Naive thymus-derived CD8-positive, alpha-beta T cell (primary cell): ENCODE results near the gene TAP2. TPM values are rescaled to one million over a fixed set of nuclear protein-coding genes. Genes with fewer than 3 reads are reported as not detected.
A peak's percentile ranks its signal among the peaks of the same experiment; 100 is the strongest.
"Not testable (repeated sequence)": the region's sequence is repeated elsewhere in the genome, so short reads cannot be mapped to it uniquely, and the experiment has no call there.

ENCODE experiments used
- ATAC-seq, 2 donors: fragments of 150-1000 bp; cut with Tn5 transposase in 1 of 2; sonication (Bioruptor Pico), chemical (Tn5 transposase) in 1 of 2; 1 replicate in 1 of 2; 2 replicates in 1 of 2; pipeline ENCODE4 v1.10.0; 2021; ENCODE audit warnings: mild to moderate bottlenecking in 2 of 2, moderate library complexity in 2 of 2
- POLR2A ChIA-PET: fragments of 350-600 bp; sonication (Branson Sonifier 250); formaldehyde crosslinking; loops from one replicate; lab custom pipeline; 2021; ENCODE audit warnings: antibody characterized with exemption; lab: Charles Lee
- DNase-seq, 10 donors: peaks; one replicate each; pipeline versions ENCODE4 v3.0.0 to v3.0.0-alpha.2; 2020 to 2022
- H3K27ac Mint-ChIP-seq, 10 donors: one replicate each; pipeline ENCODE4 v1.8.0; 2020 to 2022; ENCODE audit warnings: mild to moderate bottlenecking in 10 of 10, mixed read lengths in 10 of 10, moderate library complexity in 4 of 10, inconsistent platforms in 1 of 10
- H3K27me3 Mint-ChIP-seq, 5 donors: one replicate each; pipeline ENCODE4 v1.8.0; 2021 to 2022; ENCODE audit warnings: mixed read lengths in 5 of 5
- H3K36me3 Mint-ChIP-seq, 3 donors: one replicate each; pipeline ENCODE4 v1.8.0; 2020 to 2022; ENCODE audit warnings: mixed read lengths in 3 of 3, mild to moderate bottlenecking in 2 of 3, inconsistent platforms in 1 of 3
- H3K4me1 Mint-ChIP-seq, 4 donors: one replicate each; pipeline ENCODE4 v1.8.0; 2021 to 2022; ENCODE audit warnings: mixed read lengths in 4 of 4
- H3K4me3 Mint-ChIP-seq, 10 donors: one replicate each; pipeline ENCODE4 v1.8.0; 2020 to 2022; ENCODE audit warnings: mild to moderate bottlenecking in 10 of 10, mixed read lengths in 10 of 10, moderate library complexity in 6 of 10, inconsistent platforms in 1 of 10
- H3K9me3 Mint-ChIP-seq, 9 donors: one replicate each; pipeline ENCODE4 v1.8.0; 2020 to 2022; ENCODE audit warnings: mixed read lengths in 9 of 9, mild to moderate bottlenecking in 3 of 9, inconsistent platforms in 1 of 9, moderate library complexity in 1 of 9
- polyA plus RNA-seq, 3 donors: library from polyadenylated mRNA; unstranded; fragments of 300-500 nt; fragmentation: Illumina TruSeq; gene quantifications; one replicate each; pipeline ENCODE4 v1.2.3, GENCODE V29; 2021
- total RNA-seq, 8 experiments: library from RNA in 2 of 8; stranded (reverse) in 2 of 8; gene quantifications; one replicate each; pipeline ENCODE4 v1.2.3 and lab custom pipeline; 2021 to 2026

TAP2 gene
- total RNA-seq (100 to 1,000 TPM in 1 of 2 experiments, 10 to 100 TPM in 1; 96.2 to 117 TPM), polyA plus RNA-seq (10 to 100 TPM; 24.2 to 36.6 (median 25.3) TPM), total RNA-seq (lab: John Stamatoyannopoulos, UW) (76.2 to 162 (median 120) reads per million in 6 experiments)

DNA sequence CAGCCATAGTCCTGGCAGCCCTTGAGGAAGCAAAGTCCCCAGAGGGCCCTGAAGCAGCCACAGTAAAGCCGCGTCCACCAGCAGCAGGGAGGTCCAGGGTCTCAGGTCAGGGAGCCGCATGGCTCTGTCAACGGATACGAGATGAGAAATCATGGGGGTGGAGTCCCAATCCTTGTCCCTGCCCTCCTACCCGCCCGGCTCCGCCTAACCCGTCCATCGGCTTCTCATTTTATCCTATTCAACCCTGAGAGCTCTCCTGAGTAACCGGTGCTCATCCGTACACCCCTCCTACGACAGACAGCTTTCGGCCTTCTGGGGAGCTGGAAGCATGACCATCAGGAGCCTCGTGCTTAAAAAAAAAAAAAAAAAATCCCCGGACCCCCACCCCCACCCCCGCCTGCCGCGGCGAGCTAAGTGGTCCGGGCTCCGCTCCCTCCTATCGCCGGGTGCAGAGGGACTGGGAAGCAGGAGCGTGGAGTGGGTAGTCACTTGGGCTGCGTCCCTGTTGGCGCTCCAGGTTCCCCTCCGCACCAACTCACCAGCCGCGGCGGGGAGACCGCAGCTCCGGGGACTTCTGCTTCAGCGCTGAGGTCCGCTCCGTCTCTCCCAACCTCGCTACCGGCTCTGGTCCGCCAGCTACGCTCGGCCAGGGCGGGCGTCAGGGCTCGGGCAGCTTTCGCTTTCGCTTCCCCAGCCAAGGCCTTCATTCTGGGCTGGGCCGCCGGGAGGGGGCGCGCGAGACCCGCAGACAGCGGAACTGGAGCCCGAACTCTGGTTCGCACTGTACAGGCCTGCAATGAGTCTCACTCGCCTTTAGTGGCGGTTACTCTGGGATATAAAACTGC lies at the start of gene TAP2:
Gene TAP2, minus strand, starts transcription at position 626 of the 845 bp plus-strand sequence. Its CDS starts 506 bp downstream, at position 120.
- Mint-ChIP-seq H3K36me3 (peaks cover 13 to 71% (median 21%) of the 10 kb centered on the region in 3 donors), H3K9me3 (no peaks in the 10 kb centered on the region), H3K27ac (peak within 1 kb of the TSS; percentile 84 to 100 (median 98)), H3K4me1 (peaks cover 46 to 92% (median 89%) of the 10 kb centered on the region in 4 donors), H3K4me3 (peak within 1 kb of the TSS; percentile 75 to 99 (median 94)), H3K27me3 (no peaks in the 10 kb centered on the region)
- peak; percentile 87 to 93 for ATAC-seq
- POLR2A ChIA-PET, result interaction anchor here (0.6 to 10.6 kb wide), 21 partner anchors 8 to 1307 kb away, joined by 3 to 743 read pairs (median 5); partner anchors contain the start of genes BRD2, GRM4, HLA-DOB and PSMB9
- DNase-seq, result peak; percentile 92 to 99 (median 97)

DNA sequence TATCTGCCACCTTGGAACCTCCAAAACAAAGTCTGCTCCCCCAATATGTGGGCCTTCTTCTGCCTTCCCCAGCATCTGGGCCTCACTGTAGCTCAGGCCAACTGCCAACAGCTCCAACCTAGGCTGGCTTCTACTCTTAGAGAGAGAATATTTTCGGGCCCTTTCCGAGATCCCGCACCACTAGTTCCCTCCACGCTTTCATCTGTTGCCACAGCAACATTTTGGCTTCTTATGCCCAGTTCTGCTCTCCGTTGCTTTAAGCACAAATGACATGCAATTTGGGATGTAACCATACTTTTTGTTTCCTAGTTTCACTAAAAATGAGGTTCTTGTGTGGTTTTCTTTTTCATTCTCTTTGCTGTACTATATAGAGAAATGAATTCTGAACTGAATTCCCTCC lies 49.1 kb upstream of the TAP2 start:
- no peaks in the 10 kb centered on the region for H3K9me3 Mint-ChIP-seq
- H3K27ac Mint-ChIP-seq, result no peak overlapping the region
- POLR2A ChIA-PET, result no interaction called here
- H3K4me3 Mint-ChIP-seq, result no peak overlapping the region
- ATAC-seq, result no peak
- H3K4me1 Mint-ChIP-seq, result peaks cover 0 to 10% (median 1%) of the 10 kb centered on the region in 4 donors
- no peaks in the 10 kb centered on the region for H3K36me3 Mint-ChIP-seq
- DNase-seq, result no peak
- H3K27me3 Mint-ChIP-seq, result no peaks in the 10 kb centered on the region

DNA sequence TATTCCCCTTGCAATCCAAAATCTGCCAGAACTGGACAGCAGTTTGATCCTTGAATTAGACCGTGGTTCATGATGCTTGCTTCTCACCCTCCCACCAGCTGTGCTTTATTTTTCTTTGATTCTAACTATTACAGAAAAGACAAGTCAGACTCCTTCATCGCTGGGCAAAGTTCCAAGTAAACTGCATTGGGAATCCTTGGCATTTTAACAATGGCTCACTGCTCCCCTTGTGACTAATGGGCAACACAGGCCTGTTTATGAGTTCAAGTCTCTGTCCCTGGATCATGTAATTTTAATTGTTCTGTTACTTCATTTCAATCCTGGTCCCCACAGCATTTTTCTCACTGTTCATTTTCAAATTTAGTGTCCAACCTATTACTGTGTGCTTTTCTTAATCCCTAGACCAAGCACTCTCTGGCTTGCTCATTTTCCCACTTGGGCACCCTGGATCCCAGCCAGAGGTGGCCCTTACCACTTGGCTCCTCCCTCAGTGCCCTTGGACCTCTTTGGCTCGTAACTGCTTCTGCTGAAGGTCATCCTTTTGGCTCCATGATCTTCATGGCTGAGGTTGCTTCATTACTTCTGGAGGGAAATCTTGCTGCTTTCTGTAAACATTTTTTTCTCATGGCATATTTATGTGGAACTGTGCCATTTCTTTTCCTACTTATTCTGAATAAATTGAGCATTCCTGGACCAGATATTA lies 48.3 kb upstream of the TAP2 start:
- Mint-ChIP-seq H3K9me3 (no peaks in the 10 kb centered on the region), H3K4me1 (peaks cover 0 to 8% (median 2%) of the 10 kb centered on the region in 4 donors), H3K4me3 (no peak overlapping the region), H3K27me3 (no peaks in the 10 kb centered on the region), H3K27ac (peak overlapping the region in 3 of 10 donors; percentile 2 to 47 (median 19)), H3K36me3 (no peaks in the 10 kb centered on the region)
- DNase-seq (no peak), ATAC-seq (no peak)
- POLR2A ChIA-PET, result interaction anchor here (1.3 to 2.3 kb wide), 3 partner anchors 7 to 98 kb away, joined by 6 to 10 read pairs (median 7); no protein-coding TSS in a partner anchor

DNA sequence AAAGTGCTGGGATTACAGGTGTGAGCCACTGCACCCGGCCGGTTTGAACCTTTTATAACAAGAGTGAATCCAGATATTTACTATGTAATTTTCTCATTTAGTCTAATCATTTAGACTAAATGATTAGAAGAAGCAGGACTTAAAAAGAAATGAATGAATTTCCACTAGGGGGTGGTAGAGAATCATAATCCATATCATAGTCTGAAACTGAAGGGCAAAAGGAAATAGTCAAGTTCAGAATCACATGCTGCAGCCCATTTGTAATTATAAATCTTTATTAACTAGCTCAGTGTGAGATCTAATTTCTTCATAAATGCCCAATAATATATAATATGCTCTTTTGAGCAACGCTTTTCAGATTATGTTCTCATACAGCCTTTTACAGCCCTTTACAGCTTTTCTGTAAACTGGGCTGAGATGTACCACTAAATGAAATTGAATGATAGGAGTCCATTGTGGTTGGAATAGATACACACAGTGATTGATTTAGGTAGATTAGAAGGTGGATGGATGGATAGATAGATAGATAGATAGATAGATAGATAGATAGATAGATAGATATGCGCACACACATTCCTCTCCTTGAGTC lies 47.3 kb upstream of the TAP2 start:
- POLR2A ChIA-PET, result interaction anchor here (0.6 to 2.3 kb wide), 4 partner anchors 8 to 362 kb away, joined by 3 to 10 read pairs (median 6); no protein-coding TSS in a partner anchor
- H3K9me3 Mint-ChIP-seq, result no peaks in the 10 kb centered on the region
- no peaks in the 10 kb centered on the region for H3K27me3 Mint-ChIP-seq
- H3K27ac Mint-ChIP-seq, result peak overlapping the region in 1 of 10 donors; percentile 58
- DNase-seq (peak in 3 of 10 donors; percentile 74 to 78 (median 76)), ATAC-seq (peak; percentile 61 to 67)
- H3K36me3 Mint-ChIP-seq, result peaks cover 0 to 8% (median 1%) of the 10 kb centered on the region in 3 donors
- no peak overlapping the region for H3K4me3 Mint-ChIP-seq
- H3K4me1 Mint-ChIP-seq, result peaks cover 0 to 5% (median 2%) of the 10 kb centered on the region in 4 donors

DNA sequence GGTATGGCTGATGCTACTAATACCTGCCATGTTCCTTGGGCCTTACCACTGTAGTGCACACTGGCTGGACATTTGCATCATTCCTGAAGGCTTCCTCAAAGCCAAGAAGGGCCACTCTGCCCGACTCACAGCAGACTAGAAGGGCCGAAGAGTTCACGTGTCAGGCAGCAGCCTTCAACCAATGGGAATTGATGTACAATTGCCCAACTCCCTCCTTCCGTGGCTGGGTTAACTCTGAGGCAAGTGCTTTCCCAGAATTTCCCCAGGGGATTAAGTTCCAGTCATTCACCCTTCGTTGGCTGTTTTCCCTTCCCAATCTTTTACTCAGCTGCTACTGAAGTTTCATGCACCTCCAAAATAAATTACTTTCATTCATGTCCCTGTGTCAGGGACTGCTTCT lies 45.2 kb upstream of the TAP2 start:
- Mint-ChIP-seq H3K4me3 (no peak overlapping the region), H3K4me1 (peaks cover 0 to 5% (median 2%) of the 10 kb centered on the region in 4 donors), H3K36me3 (peaks cover 5 to 25% (median 13%) of the 10 kb centered on the region in 3 donors), H3K9me3 (no peaks in the 10 kb centered on the region), H3K27ac (no peak overlapping the region), H3K27me3 (peaks cover 0 to 3% (median 0%) of the 10 kb centered on the region in 5 donors)
- POLR2A ChIA-PET, result interaction anchor here (0.9 kb wide), 2 partner anchors 76 to 105 kb away, joined by 3 read pairs; no protein-coding TSS in a partner anchor
- DNase-seq, result no peak
- ATAC-seq, result no peak

DNA sequence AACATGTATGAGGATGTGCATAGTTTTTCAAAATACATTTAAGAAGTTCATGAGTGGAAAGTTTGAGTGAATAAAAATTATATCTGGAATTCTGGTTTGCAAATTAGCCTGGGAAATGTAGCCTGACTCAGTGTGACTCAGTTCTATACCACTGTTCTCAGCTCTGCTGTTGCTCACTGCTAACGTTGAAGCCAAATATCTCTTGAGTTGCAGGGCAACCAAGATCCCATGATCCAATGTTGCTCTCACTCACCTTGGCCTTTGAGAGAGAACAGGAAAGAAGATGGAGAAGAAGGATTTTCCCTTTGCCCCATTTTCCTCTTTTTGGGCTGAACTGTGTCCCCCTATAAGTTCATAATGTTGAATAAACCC lies 44.3 kb upstream of the TAP2 start:
- Mint-ChIP-seq H3K4me1 (peaks cover 0 to 5% (median 2%) of the 10 kb centered on the region in 4 donors), H3K27me3 (peaks cover 0 to 3% (median 0%) of the 10 kb centered on the region in 5 donors), H3K9me3 (no peaks in the 10 kb centered on the region), H3K4me3 (no peak overlapping the region), H3K36me3 (peaks cover 5 to 26% (median 16%) of the 10 kb centered on the region in 3 donors), H3K27ac (no peak overlapping the region)
- ATAC-seq, result no peak
- no peak for DNase-seq
- POLR2A ChIA-PET, result no interaction called here

DNA sequence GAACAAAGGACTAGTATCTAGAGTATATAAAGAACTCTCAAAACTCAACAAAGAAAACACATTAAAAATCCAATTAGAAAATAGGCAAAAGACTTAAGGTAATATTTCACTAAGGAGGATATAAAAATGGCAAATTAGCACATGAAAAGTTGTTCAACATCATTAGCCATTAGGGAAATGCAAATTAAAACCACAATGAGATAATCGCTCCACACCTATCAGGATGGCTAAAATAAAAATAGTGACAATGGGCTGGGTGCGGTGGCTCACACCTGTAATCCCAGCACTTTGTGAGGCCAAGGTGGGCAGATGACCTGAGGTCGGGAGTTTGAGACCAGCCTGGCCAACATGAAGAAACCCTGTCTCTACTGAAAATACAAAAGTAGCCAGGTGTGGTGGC lies 42.4 kb upstream of the TAP2 start:
- H3K9me3 Mint-ChIP-seq, POLR2A ChIA-PET, H3K27me3 Mint-ChIP-seq, H3K4me3 Mint-ChIP-seq, DNase-seq, H3K27ac Mint-ChIP-seq, H3K4me1 Mint-ChIP-seq, ATAC-seq: not testable (repeated sequence)
- H3K36me3 Mint-ChIP-seq, result peaks cover 5 to 28% (median 16%) of the 10 kb centered on the region in 3 donors

DNA sequence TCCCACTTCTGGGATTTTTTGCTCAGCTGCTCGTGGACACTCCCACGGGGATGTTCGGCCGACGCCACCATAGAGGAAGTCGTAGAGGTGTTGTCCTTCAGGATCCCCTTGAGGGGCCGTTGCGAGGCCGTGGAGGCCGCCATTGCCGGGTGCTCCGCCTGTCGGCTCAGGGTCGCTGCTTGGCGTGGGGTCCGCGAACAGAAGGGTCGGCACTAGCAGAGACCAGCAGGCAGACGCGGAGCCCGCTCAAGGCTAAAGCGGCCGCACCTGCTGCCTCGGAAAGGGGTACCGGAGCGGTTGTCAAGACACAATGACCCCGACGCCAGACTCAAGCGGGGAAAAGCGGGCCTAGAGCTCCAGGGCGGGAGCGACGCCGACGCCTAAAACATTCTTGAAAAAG lies 41.2 kb upstream of the TAP2 start:
- ATAC-seq (no peak), DNase-seq (no peak)
- peaks cover 0 to 2% (median 0%) of the 10 kb centered on the region in 4 donors for H3K4me1 Mint-ChIP-seq
- H3K36me3 Mint-ChIP-seq, result peaks cover 5 to 28% (median 16%) of the 10 kb centered on the region in 3 donors
- POLR2A ChIA-PET, result interaction anchor here (0.9 kb wide), 1 partner anchor 42 kb away, joined by 3 read pairs; the partner anchor contains the start of gene TAP2
- H3K4me3 Mint-ChIP-seq, result no peak overlapping the region
- H3K27ac Mint-ChIP-seq, result peak overlapping the region in 1 of 10 donors; percentile 49
- H3K9me3 Mint-ChIP-seq, result no peaks in the 10 kb centered on the region
- H3K27me3 Mint-ChIP-seq, result peaks cover 0 to 5% (median 0%) of the 10 kb centered on the region in 5 donors

DNA sequence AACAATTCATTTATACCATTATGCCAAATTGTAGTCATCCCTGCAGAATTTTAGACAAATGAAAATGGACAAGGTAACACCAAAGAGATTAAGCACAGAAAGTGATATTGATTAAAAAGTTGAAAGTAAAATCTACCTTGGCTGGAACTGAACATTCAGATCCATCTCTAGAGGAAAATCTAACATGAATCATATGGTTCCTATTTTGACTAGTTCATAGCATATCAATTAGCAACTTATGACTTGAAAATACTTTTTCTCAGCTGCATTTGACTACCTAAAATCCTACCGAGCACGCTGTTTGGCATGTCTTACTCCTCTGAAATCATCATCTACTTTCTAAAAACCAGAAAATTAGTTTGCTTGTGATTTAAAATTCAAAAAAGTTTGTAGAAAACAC lies 38.1 kb upstream of the TAP2 start:
- peaks cover 0 to 5% (median 0%) of the 10 kb centered on the region in 5 donors for H3K27me3 Mint-ChIP-seq
- POLR2A ChIA-PET, result interaction anchor here (1.5 kb wide), 1 partner anchor 23 kb away, joined by 4 read pairs; the partner anchor contains the start of genes PSMB9 and TAP1
- no peak overlapping the region for H3K4me3 Mint-ChIP-seq
- H3K36me3 Mint-ChIP-seq, result peaks cover 5 to 27% (median 16%) of the 10 kb centered on the region in 3 donors
- H3K9me3 Mint-ChIP-seq, result peaks cover 0 to 7% (median 0%) of the 10 kb centered on the region in 9 donors
- H3K4me1 Mint-ChIP-seq, result no peaks in the 10 kb centered on the region
- no peak overlapping the region for H3K27ac Mint-ChIP-seq
- DNase-seq, result no peak
- no peak for ATAC-seq

DNA sequence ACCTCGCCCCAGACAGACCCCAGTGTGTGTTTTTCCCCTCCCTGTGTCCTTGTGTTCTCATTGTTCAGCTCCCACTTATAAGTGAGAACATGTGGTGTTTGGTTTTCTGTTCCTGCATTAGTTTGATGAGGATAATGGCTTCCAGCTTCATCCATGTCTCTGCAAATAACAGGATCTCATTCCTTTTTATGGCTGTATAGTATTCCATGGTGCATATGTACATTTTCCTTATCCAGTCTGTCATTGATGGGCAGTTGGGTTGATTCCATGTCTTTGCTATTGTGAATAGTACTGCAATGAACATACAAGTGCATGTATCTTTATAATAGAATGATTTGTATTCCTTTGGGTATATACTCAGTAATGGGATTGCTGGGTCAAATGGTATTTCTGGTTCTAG lies 35.4 kb upstream of the TAP2 start:
- POLR2A ChIA-PET, result interaction anchor here (1.3 kb wide), 1 partner anchor 35 kb away, joined by 6 read pairs; the partner anchor contains the start of gene TAP2
- not testable (repeated sequence) for H3K36me3 Mint-ChIP-seq, H3K27me3 Mint-ChIP-seq, H3K27ac Mint-ChIP-seq, DNase-seq, ATAC-seq, H3K4me3 Mint-ChIP-seq, H3K4me1 Mint-ChIP-seq, H3K9me3 Mint-ChIP-seq

DNA sequence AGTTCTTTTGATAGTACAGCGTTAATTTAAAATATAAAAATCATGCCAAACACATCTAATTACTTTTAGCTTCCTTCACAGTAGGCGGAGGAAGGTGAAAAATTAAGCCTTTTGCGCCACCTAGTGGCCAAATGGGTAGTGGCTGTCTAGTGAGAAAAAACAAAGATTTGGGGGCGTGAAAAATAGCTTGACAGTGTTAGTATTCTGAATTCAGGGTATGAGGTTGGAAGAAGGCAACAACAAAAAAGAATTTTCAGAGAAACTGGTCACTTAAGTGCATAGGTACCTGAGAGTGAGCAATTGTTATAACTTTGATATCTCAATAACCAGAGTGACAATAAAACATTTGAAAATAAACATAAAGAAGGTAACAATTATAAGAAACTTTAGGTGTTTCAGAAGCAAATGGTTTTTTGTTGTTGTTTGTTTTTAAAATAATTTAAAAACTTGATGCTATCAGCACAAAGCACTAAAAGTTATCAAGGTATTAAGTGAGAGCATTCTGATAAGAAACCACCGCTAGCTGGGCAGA lies 29.8 kb upstream of the TAP2 start:
- Mint-ChIP-seq H3K4me3 (peak overlapping the region in 2 of 10 donors; percentile 2), H3K27me3 (peaks cover 0 to 1% (median 0%) of the 10 kb centered on the region in 5 donors), H3K4me1 (peaks cover 9 to 37% (median 31%) of the 10 kb centered on the region in 4 donors), H3K36me3 (no peaks in the 10 kb centered on the region), H3K9me3 (peaks cover 0 to 7% (median 0%) of the 10 kb centered on the region in 9 donors), H3K27ac (peak overlapping the region in 5 of 10 donors; percentile 9 to 93 (median 87))
- DNase-seq (peak; percentile 75 to 92 (median 84)), ATAC-seq (peak; percentile 72 to 78)
- POLR2A ChIA-PET, result interaction anchor here (0.5 to 7.2 kb wide), 8 partner anchors 9 to 104 kb away, joined by 3 to 172 read pairs (median 9); partner anchors contain the start of genes PSMB8, PSMB9, TAP1 and TAP2
